ENCODE data around the gene ITPR1. TPM values are rescaled to one million over a fixed set of nuclear protein-coding genes. Genes with fewer than 3 reads are reported as not detected.
A peak's percentile ranks its signal among the peaks of the same experiment; 100 is the strongest.

ITPR1 gene
- total RNA-seq, 2 donors from 2014 or later: 7.0 to 18.2 TPM

- intact Hi-C loops (cut with DNase I): no loop called here
- Histone ChIP-seq H3K36me3 (no peaks in the 10 kb centered on the region), H3K27me3 (no peaks in the 10 kb centered on the region), H3K27ac (peak within 1 kb of the TSS; percentile 82), H3K4me3 (peak within 1 kb of the TSS; percentile 93), H3K9ac (ENCODE audit: low read depth in 2 of 2, low read length in 2 of 2) (peak within 1 kb of the TSS; percentile 83 to 90), H3K9me3 (no peaks in the 10 kb centered on the region), H3K4me1 (no peaks in the 10 kb centered on the region)
- DNase-seq: peak; percentile 89
- TF ChIP-seq CTCF (IDR thresholded peaks at IDR 0.05): no peak
Measured at GRCh38 chr3:4466741-4467521, 26.2 kb upstream of the ITPR1 start, which contains the start of gene SUMF1. SUMF1 (minus strand) TSS chr3:4467269; CDS start chr3:4467245, 24 bp downstream.

- intact Hi-C loops (cut with DNase I): no loop called here
- no peaks in the 10 kb centered on the region for H3K4me1 ChIP-seq
- H3K9ac ChIP-seq (ENCODE audit: low read depth in 2 of 2, low read length in 2 of 2): peak overlapping the region; percentile 83 to 90
- peak overlapping the region; percentile 82 for H3K27ac ChIP-seq
- no peaks in the 10 kb centered on the region for H3K36me3 ChIP-seq
- no peaks in the 10 kb centered on the region for H3K9me3 ChIP-seq
- no peaks in the 10 kb centered on the region for H3K27me3 ChIP-seq
- DNase-seq: no peak
- H3K4me3 ChIP-seq: peak overlapping the region; percentile 93
- no peak for TF ChIP-seq CTCF (IDR thresholded peaks at IDR 0.05)
Measured at GRCh38 chr3:4467522-4467867, 25.7 kb upstream of the ITPR1 start.

- intact Hi-C loops (cut with DNase I): no loop called here
- H3K36me3 ChIP-seq: no peaks in the 10 kb centered on the region
- H3K9ac ChIP-seq (ENCODE audit: low read depth in 2 of 2, low read length in 2 of 2): no peak overlapping the region
- no peak for TF ChIP-seq CTCF (IDR thresholded peaks at IDR 0.05)
- H3K27ac ChIP-seq: no peak overlapping the region
- H3K4me3 ChIP-seq: no peak overlapping the region
- H3K4me1 ChIP-seq: no peaks in the 10 kb centered on the region
- H3K9me3 ChIP-seq: no peaks in the 10 kb centered on the region
- DNase-seq: no peak
- H3K27me3 ChIP-seq: no peaks in the 10 kb centered on the region
Measured at GRCh38 chr3:4471907-4472306, 21.2 kb upstream of the ITPR1 start.

- no peaks in the 10 kb centered on the region for H3K27me3 ChIP-seq
- H3K4me3 ChIP-seq: no peak overlapping the region
- TF ChIP-seq CTCF (IDR thresholded peaks at IDR 0.05): no peak
- H3K9ac ChIP-seq (ENCODE audit: low read depth in 2 of 2, low read length in 2 of 2): no peak overlapping the region
- H3K9me3 ChIP-seq: no peaks in the 10 kb centered on the region
- no peak overlapping the region for H3K27ac ChIP-seq
- intact Hi-C loops (cut with DNase I): no loop called here
- DNase-seq: no peak
- H3K36me3 ChIP-seq: no peaks in the 10 kb centered on the region
- H3K4me1 ChIP-seq: no peaks in the 10 kb centered on the region
Measured at GRCh38 chr3:4472312-4472711, 20.8 kb upstream of the ITPR1 start.

- no peaks in the 10 kb centered on the region for H3K36me3 ChIP-seq
- H3K9me3 ChIP-seq: no peaks in the 10 kb centered on the region
- no peaks in the 10 kb centered on the region for H3K4me1 ChIP-seq
- intact Hi-C loops (cut with DNase I): no loop called here
- DNase-seq: no peak
- H3K27ac ChIP-seq: no peak overlapping the region
- H3K4me3 ChIP-seq: no peak overlapping the region
- TF ChIP-seq CTCF (IDR thresholded peaks at IDR 0.05): no peak
- no peaks in the 10 kb centered on the region for H3K27me3 ChIP-seq
- H3K9ac ChIP-seq (ENCODE audit: low read depth in 2 of 2, low read length in 2 of 2): no peak overlapping the region
Measured at GRCh38 chr3:4472766-4473165, 20.4 kb upstream of the ITPR1 start.
